Activated CD8-positive, alpha-beta memory T cell treated with anti-CD3 and anti-CD28 coated beads for 36 hours (primary cell): ENCODE measurements around the gene NSF. TPM values are rescaled to one million over a fixed set of nuclear protein-coding genes. Genes with fewer than 3 reads are reported as not detected.

ENCODE experiments used
- CTCF ChIA-PET: fragments of 350-600 bp; sonication (Branson Sonifier 250); formaldehyde crosslinking; loops from one replicate; lab custom pipeline; 2021; ENCODE audit warnings: antibody characterized with exemption; lab: Charles Lee
- POLR2A ChIA-PET: fragments of 350-600 bp; sonication (Branson Sonifier 250); formaldehyde crosslinking; loops from one replicate; lab custom pipeline; 2021; ENCODE audit warnings: antibody characterized with exemption; lab: Charles Lee
- total RNA-seq, 2 experiments: library from RNA; stranded (reverse); gene quantifications; one replicate each; pipeline ENCODE4 v1.2.3, GENCODE V29; 2021

Gene NSF
- total RNA-seq, 2 experiments from 2014 or later, result 39.0 to 41.9 TPM

- CTCF ChIA-PET, result no interaction called here
- POLR2A ChIA-PET, result no interaction called here
These were observed 179.3 kb downstream of the NSF start for GRCh38 chr17:46769531-46770438.

GRCh38 chr17:46770439-46770817, 180.0 kb downstream of the NSF start:
- POLR2A ChIA-PET, result no interaction called here

DNA sequence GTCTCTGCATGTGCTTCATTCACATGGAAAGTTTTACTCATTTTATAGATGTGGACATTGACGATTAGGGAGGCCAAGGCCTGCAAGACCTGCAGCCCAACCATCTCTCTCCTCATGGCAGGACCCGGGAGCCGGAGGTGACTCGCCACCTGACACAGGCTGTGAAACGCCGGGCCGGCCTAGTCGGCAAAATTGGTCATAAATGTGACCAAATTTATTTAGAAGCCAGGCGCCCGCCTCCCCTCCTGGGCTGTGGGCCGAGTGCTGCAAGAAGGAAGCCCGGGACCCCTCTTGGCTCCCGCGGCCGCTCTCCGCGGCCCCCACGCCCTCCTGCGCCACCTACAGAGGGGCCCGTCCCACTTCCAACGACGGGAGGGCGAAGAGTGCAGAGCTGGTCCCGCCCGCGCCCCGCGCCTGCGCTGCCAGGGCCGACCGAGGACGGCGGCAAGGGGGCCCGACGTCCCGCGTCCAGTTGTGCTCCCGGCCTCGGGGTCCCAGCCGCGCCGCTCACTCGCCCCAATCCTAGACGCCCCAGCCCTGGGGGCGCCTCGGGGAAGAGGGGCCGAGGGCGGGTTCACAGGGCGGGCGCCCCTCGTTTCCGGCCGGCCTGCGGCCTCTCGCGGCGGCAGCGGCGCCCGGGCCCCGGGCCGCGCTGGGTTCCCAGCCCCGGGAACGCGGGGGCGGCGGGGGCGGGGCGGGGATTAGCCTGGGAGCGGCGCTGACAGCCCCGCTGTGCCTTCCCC, 180.5 kb downstream of the NSF start:
- CTCF ChIA-PET, result no interaction called here
- POLR2A ChIA-PET, result no interaction called here

More at GRCh38 chr17:46770439-46770817, 180.0 kb downstream of the NSF start:
- CTCF ChIA-PET, result no interaction called here

GRCh38 chr17:46771561-46772474, 181.3 kb downstream of the NSF start:
- CTCF ChIA-PET, result no interaction called here
- POLR2A ChIA-PET, result no interaction called here

DNA sequence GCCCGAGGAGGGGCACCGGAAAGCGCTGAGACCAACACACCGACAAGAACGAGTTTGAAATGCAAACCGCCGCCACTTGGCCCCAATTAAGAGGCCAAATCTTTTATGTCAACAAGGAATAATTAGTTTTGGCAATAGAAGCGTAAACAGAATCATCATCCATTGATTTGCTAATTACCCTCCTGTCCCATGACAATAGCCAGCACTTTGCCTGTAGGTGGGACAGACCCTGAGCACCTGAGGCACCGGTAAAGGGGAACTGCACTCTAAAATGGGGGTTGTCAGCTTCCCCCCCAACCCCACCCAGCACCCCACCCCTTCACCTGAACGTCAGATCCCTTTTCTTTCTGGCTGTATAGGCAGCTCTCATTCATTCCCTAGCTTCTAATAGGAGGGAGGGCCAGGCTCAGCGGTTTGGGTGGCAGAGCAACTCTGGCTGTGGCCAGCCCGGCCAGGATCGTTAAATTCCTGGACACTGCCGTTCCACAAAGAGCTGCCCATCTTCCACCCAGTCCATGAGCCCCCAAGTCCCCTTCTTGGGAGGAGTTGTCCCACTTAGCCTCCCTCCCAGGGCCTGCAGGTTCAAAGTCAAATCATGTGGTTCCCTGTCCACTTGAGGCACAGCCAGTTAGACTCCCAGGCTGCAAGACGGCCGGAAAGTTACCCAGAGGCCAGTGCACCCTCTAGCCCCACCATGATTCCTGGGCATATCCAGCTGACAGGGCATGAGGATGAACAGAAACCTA, 182.2 kb downstream of the NSF start:
- ChIA-PET CTCF (no interaction called here), POLR2A (no interaction called here)

- CTCF ChIA-PET, result no interaction called here
- POLR2A ChIA-PET, result no interaction called here
These were observed 182.7 kb downstream of the NSF start for GRCh38 chr17:46773221-46773605.

DNA sequence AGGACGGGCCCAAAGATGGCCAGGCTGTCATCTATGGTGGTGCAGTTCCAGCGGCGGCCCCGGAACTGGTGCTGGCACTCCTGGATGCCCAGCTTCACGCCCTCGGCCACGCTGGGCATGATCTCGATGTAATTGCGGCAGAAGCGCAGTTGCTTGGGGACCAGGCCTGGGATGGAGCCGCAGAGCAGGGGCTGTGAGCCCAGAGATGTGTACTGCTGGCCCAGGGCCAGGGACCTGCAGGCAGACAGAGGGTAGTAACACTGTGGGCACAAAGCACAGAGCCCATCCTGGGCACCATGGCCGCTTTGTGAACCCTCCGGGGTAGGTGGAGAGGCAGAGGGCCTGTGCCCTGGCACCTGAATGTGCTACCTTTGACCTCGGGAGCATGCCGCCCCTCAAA, 183.2 kb downstream of the NSF start:
- ChIA-PET CTCF (interaction anchor here (0.6 kb wide), 1 partner anchor 39 kb away, joined by 3 read pairs; no protein-coding TSS in a partner anchor), POLR2A (no interaction called here)

DNA sequence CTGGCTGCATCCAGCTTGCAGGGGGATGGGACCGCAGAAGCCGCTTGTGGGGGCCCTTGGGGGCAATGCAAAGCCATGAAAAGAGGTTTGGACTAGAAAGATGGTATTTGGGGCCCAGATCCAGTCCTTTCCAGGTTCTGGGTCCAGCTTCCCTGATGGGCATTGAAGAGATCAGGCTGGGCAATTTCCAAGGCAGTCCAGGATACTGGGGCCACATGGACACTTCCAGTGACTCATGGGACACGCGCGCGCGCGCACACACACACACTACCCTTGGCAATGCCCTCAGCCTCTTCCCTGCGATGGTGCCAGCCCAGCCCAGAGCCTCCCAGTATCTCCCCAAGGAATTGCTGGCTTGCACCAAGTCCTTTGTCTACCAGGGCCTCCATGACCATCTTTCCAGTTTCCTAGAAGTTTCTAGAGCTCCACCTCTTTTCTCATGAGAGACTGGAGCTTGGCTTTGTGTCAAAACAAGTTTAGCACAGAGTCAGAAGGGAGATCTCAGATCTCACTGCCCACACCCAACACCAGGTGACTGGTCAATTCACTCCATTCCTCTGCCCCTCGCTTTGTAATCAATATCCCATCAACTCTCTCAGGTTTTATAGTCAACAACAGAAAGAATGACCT, 183.8 kb downstream of the NSF start:
- POLR2A ChIA-PET, result no interaction called here
- CTCF ChIA-PET, result interaction anchor here (0.6 kb wide), 1 partner anchor 39 kb away, joined by 3 read pairs; no protein-coding TSS in a partner anchor

GRCh38 chr17:46776298-46777005, 186.0 kb downstream of the NSF start:
- CTCF ChIA-PET, result no interaction called here
- POLR2A ChIA-PET, result no interaction called here

DNA sequence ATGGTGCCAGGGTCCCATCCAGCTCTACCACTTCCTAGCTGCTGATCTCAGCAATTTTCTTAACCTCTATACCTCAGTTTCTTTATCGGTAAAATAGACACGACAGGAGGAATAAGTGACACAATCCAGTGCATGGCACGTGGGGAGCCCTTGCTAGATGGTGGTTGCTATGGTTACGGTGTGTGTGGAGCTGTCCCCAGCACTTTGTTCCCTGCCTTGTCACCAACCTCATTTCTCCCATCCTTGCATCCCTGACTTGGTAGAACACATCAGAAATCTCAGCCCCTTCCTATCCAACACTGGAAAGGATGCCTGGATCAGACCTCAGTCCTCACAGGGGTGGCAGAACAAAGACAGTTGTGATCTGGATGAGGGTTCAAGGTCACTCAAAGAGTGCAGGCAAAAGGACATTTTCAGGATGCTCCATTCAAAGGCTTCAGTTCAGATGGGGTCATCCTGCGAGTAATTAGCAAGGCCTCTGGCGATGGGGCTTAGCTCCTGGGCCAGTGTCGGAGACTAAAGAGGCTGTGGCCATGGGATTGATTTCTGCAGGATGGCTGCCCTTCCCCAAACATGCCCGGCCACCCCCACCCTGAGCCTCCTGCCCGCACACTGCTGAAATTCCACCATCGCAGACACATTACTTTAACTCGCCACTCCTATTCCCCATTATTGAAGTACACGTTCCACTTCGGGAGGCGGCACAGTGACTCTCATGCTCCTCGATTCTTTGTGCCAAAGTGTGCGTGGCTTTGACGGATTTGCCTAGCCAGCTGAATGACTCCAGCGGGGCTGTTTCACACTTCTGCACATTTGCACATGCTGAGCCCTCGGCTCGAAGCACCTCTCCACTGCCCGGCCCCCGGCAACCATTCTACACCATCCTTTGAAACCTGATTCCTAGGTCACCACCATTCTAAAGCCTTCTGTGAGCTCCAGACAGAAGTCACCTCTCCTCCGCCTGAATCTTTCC, 187.8 kb downstream of the NSF start:
- CTCF ChIA-PET, result no interaction called here
- POLR2A ChIA-PET, result no interaction called here

DNA sequence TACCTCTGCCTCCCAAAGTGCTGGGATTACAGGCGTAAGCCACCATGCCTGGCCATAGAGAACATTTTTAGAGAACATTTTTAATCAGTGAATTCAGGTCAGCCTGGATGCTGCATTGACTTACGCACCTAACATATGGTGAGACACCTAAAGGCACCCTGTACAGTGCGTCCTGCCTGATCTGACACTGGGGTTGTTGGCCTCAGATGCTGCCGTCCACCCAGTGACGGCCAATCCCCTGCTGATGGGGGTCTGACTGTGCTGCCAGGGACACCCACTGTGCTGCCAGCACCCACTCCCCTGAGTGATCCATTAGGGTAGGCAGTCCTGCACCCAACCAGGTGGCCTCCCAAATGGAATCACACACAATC, 189.5 kb downstream of the NSF start:
- ChIA-PET CTCF (no interaction called here), POLR2A (no interaction called here)

- ChIA-PET POLR2A (no interaction called here), CTCF (no interaction called here)
These were observed 191.9 kb downstream of the NSF start for GRCh38 chr17:46782250-46782953.

DNA sequence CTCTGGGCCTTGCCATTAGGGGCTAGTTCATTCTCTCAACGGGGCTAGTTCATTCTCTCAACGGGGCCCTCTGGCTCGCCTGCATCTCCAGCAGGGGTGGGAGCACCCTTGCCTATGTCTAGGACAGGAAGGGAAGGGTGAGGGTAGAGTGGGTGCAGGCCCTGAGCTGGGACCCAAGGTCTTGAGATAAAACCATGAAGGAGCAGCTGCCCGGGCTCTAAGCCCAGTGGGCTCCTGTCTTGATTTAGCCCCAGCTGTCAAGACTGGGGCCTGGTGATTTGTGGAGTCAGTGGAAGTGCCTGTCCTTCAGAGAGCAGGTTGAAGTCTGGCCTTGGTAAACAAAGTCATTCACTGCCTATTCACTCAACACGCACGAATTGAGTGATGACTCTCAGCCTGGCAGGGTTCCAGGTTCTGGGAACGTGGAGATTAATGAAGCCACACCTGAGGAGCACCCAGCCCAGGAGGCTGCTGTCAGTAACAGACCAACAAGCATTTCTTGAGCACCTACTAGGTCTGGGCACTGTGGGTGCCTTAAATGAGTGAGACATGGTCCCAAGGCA, 192.6 kb downstream of the NSF start:
- ChIA-PET CTCF (no interaction called here), POLR2A (no interaction called here)

- ChIA-PET CTCF (no interaction called here), POLR2A (no interaction called here)
These were observed 195.2 kb downstream of the NSF start for GRCh38 chr17:46785696-46786095.

- POLR2A ChIA-PET, result no interaction called here
- CTCF ChIA-PET, result interaction anchor here (1.4 kb wide), 1 partner anchor 48 kb away, joined by 7 read pairs; no protein-coding TSS in a partner anchor
These were observed 197.0 kb downstream of the NSF start for GRCh38 chr17:46787478-46787877.

DNA sequence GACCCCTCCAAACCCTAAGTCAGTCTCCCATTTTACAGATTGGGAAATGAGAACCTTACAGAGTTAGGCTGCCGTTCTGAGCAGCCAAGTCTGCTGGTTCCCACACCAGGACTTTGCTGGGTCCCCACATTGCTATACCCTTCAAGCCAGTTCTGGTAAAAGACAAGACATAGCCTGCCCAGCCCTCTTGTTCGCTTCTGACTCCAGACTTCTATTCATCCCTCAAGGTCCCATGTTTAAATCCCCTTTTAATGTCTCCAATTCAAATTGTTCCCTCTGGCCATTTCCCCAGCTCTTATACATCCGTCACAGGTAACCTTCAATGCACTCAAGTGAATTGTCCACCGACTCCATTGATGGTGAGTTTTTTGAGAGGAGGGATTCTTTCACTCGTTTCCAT, 197.8 kb downstream of the NSF start:
- POLR2A ChIA-PET, result no interaction called here

More for the DNA sequence above, 197.8 kb downstream of the NSF start:
- CTCF ChIA-PET, result no interaction called here
